ENCODE measurements around the gene ZNF638.
"Not testable (repeated sequence)": the region's sequence is repeated elsewhere in the genome, so short reads cannot be mapped to it uniquely, and the experiment has no call there.

ZNF638 gene

GRCh38 chr2:71331581-71332434, at the start of gene ZNF638:
Gene ZNF638, plus strand, starts transcription at chr2:71331782. Its CDS starts 17,173 bp downstream, at chr2:71348955.
- peaks cover 11% of the 10 kb centered on the region for H3K27me3 Mint-ChIP-seq (ENCODE audit: low read depth)
- DNase-seq (ENCODE audit: low spot score): peak; percentile 93
- H3K9me3 Mint-ChIP-seq: no peaks in the 10 kb centered on the region
- peaks cover 18% of the 10 kb centered on the region for H3K4me1 Mint-ChIP-seq (ENCODE audit: low read depth)
- H3K4me3 Mint-ChIP-seq: peak within 1 kb of the TSS; percentile 97
- H3K27ac Mint-ChIP-seq: peak within 1 kb of the TSS; percentile 100
- H3K36me3 Mint-ChIP-seq (ENCODE audit: low read depth): peaks cover 17% of the 10 kb centered on the region

GRCh38 chr2:71281950-71282349, 49.6 kb upstream of the ZNF638 start:
- no peak for DNase-seq (ENCODE audit: low spot score)

GRCh38 chr2:71282493-71282892, 49.1 kb upstream of the ZNF638 start:
- no peak for DNase-seq (ENCODE audit: low spot score)
- H3K27me3 Mint-ChIP-seq (ENCODE audit: low read depth): peaks cover 51% of the 10 kb centered on the region
- no peak overlapping the region for H3K27ac Mint-ChIP-seq
- no peaks in the 10 kb centered on the region for H3K36me3 Mint-ChIP-seq (ENCODE audit: low read depth)
- no peaks in the 10 kb centered on the region for H3K9me3 Mint-ChIP-seq
- H3K4me3 Mint-ChIP-seq: no peak overlapping the region
- peaks cover 4% of the 10 kb centered on the region for H3K4me1 Mint-ChIP-seq (ENCODE audit: low read depth)

More at GRCh38 chr2:71281950-71282349, 49.6 kb upstream of the ZNF638 start:
- Mint-ChIP-seq H3K4me1 (ENCODE audit: low read depth) (peaks cover 7% of the 10 kb centered on the region), H3K27ac (no peak overlapping the region), H3K27me3 (ENCODE audit: low read depth) (peaks cover 55% of the 10 kb centered on the region), H3K9me3 (no peaks in the 10 kb centered on the region), H3K36me3 (ENCODE audit: low read depth) (no peaks in the 10 kb centered on the region), H3K4me3 (no peak overlapping the region)

GRCh38 chr2:71283131-71283530, 48.5 kb upstream of the ZNF638 start:
- H3K27me3 Mint-ChIP-seq (ENCODE audit: low read depth): peaks cover 45% of the 10 kb centered on the region
- H3K4me1 Mint-ChIP-seq (ENCODE audit: low read depth): no peaks in the 10 kb centered on the region

GRCh38 chr2:71285706-71286105, 45.9 kb upstream of the ZNF638 start:
- no peaks in the 10 kb centered on the region for H3K4me1 Mint-ChIP-seq (ENCODE audit: low read depth)
- H3K4me3 Mint-ChIP-seq: no peak overlapping the region
- no peak for DNase-seq (ENCODE audit: low spot score)
- H3K27me3 Mint-ChIP-seq (ENCODE audit: low read depth): peaks cover 27% of the 10 kb centered on the region
- no peaks in the 10 kb centered on the region for H3K9me3 Mint-ChIP-seq
- H3K36me3 Mint-ChIP-seq (ENCODE audit: low read depth): no peaks in the 10 kb centered on the region
- no peak overlapping the region for H3K27ac Mint-ChIP-seq

More at GRCh38 chr2:71283131-71283530, 48.5 kb upstream of the ZNF638 start:
- no peak overlapping the region for H3K4me3 Mint-ChIP-seq
- H3K36me3 Mint-ChIP-seq (ENCODE audit: low read depth): no peaks in the 10 kb centered on the region
- no peak for DNase-seq (ENCODE audit: low spot score)
- no peaks in the 10 kb centered on the region for H3K9me3 Mint-ChIP-seq
- H3K27ac Mint-ChIP-seq: no peak overlapping the region

- H3K27ac Mint-ChIP-seq: no peak overlapping the region
- no peak for DNase-seq (ENCODE audit: low spot score)
- no peaks in the 10 kb centered on the region for H3K27me3 Mint-ChIP-seq (ENCODE audit: low read depth)
- H3K4me3 Mint-ChIP-seq: no peak overlapping the region
- no peaks in the 10 kb centered on the region for H3K4me1 Mint-ChIP-seq (ENCODE audit: low read depth)
- no peaks in the 10 kb centered on the region for H3K36me3 Mint-ChIP-seq (ENCODE audit: low read depth)
- no peaks in the 10 kb centered on the region for H3K9me3 Mint-ChIP-seq
Measured at GRCh38 chr2:71291398-71291797, 40.2 kb upstream of the ZNF638 start.

- H3K27me3 Mint-ChIP-seq (ENCODE audit: low read depth): no peaks in the 10 kb centered on the region
- DNase-seq (ENCODE audit: low spot score): no peak
- H3K4me3 Mint-ChIP-seq: no peak overlapping the region
- no peak overlapping the region for H3K27ac Mint-ChIP-seq
- no peaks in the 10 kb centered on the region for H3K4me1 Mint-ChIP-seq (ENCODE audit: low read depth)
- no peaks in the 10 kb centered on the region for H3K36me3 Mint-ChIP-seq (ENCODE audit: low read depth)
- H3K9me3 Mint-ChIP-seq: no peaks in the 10 kb centered on the region
Measured at GRCh38 chr2:71292159-71292558, 39.4 kb upstream of the ZNF638 start.

- no peak for DNase-seq (ENCODE audit: low spot score)
- no peaks in the 10 kb centered on the region for H3K27me3 Mint-ChIP-seq (ENCODE audit: low read depth)
- no peaks in the 10 kb centered on the region for H3K36me3 Mint-ChIP-seq (ENCODE audit: low read depth)
- no peaks in the 10 kb centered on the region for H3K4me1 Mint-ChIP-seq (ENCODE audit: low read depth)
- H3K4me3 Mint-ChIP-seq: no peak overlapping the region
- no peaks in the 10 kb centered on the region for H3K9me3 Mint-ChIP-seq
- H3K27ac Mint-ChIP-seq: no peak overlapping the region
Measured at GRCh38 chr2:71298914-71299313, 32.7 kb upstream of the ZNF638 start.

- Mint-ChIP-seq H3K4me3 (no peak overlapping the region), H3K9me3 (no peaks in the 10 kb centered on the region), H3K27ac (no peak overlapping the region), H3K4me1 (ENCODE audit: low read depth) (no peaks in the 10 kb centered on the region), H3K27me3 (ENCODE audit: low read depth) (no peaks in the 10 kb centered on the region), H3K36me3 (ENCODE audit: low read depth) (no peaks in the 10 kb centered on the region)
- no peak for DNase-seq (ENCODE audit: low spot score)
Measured at GRCh38 chr2:71299507-71299906, 32.1 kb upstream of the ZNF638 start.

GRCh38 chr2:71303849-71304248, 27.7 kb upstream of the ZNF638 start:
- H3K36me3 Mint-ChIP-seq (ENCODE audit: low read depth): no peaks in the 10 kb centered on the region
- no peak overlapping the region for H3K27ac Mint-ChIP-seq
- no peaks in the 10 kb centered on the region for H3K4me1 Mint-ChIP-seq (ENCODE audit: low read depth)
- DNase-seq (ENCODE audit: low spot score): no peak
- no peak overlapping the region for H3K4me3 Mint-ChIP-seq
- H3K27me3 Mint-ChIP-seq (ENCODE audit: low read depth): no peaks in the 10 kb centered on the region
- no peaks in the 10 kb centered on the region for H3K9me3 Mint-ChIP-seq

GRCh38 chr2:71306762-71307161, 24.8 kb upstream of the ZNF638 start:
- no peak for DNase-seq (ENCODE audit: low spot score)
- H3K4me3 Mint-ChIP-seq: no peak overlapping the region
- H3K27ac Mint-ChIP-seq: no peak overlapping the region
- H3K27me3 Mint-ChIP-seq (ENCODE audit: low read depth): no peaks in the 10 kb centered on the region
- no peaks in the 10 kb centered on the region for H3K9me3 Mint-ChIP-seq
- no peaks in the 10 kb centered on the region for H3K4me1 Mint-ChIP-seq (ENCODE audit: low read depth)
- no peaks in the 10 kb centered on the region for H3K36me3 Mint-ChIP-seq (ENCODE audit: low read depth)

- H3K27ac Mint-ChIP-seq: no peak overlapping the region
- no peak overlapping the region for H3K4me3 Mint-ChIP-seq
- peaks cover 3% of the 10 kb centered on the region for H3K36me3 Mint-ChIP-seq (ENCODE audit: low read depth)
- no peak for DNase-seq (ENCODE audit: low spot score)
- peaks cover 14% of the 10 kb centered on the region for H3K9me3 Mint-ChIP-seq
- H3K4me1 Mint-ChIP-seq (ENCODE audit: low read depth): no peaks in the 10 kb centered on the region
- H3K27me3 Mint-ChIP-seq (ENCODE audit: low read depth): peaks cover 2% of the 10 kb centered on the region
Measured at GRCh38 chr2:71313016-71313766, 18.4 kb upstream of the ZNF638 start.

GRCh38 chr2:71317060-71317459, 14.5 kb upstream of the ZNF638 start:
- peaks cover 3% of the 10 kb centered on the region for H3K36me3 Mint-ChIP-seq (ENCODE audit: low read depth)
- H3K27me3 Mint-ChIP-seq (ENCODE audit: low read depth): peaks cover 2% of the 10 kb centered on the region
- no peak for DNase-seq (ENCODE audit: low spot score)
- no peak overlapping the region for H3K27ac Mint-ChIP-seq
- H3K4me3 Mint-ChIP-seq: no peak overlapping the region
- H3K9me3 Mint-ChIP-seq: peaks cover 47% of the 10 kb centered on the region
- H3K4me1 Mint-ChIP-seq (ENCODE audit: low read depth): no peaks in the 10 kb centered on the region

- not testable (repeated sequence) for DNase-seq (ENCODE audit: low spot score); H3K4me1 Mint-ChIP-seq (ENCODE audit: low read depth); H3K36me3 Mint-ChIP-seq (ENCODE audit: low read depth); H3K27ac Mint-ChIP-seq; H3K4me3 Mint-ChIP-seq; H3K27me3 Mint-ChIP-seq (ENCODE audit: low read depth)
- H3K9me3 Mint-ChIP-seq: peaks cover 53% of the 10 kb centered on the region
Measured at GRCh38 chr2:71317900-71318299, 13.7 kb upstream of the ZNF638 start.

All from T-helper 2 cell treated with Interferon-gamma antibody and Interleukin-4, amounts not matched to agents 5 μg/mL and 100 μg/mL, for 36 hours (primary cell).